ENCODE results near the gene LONP1.

LONP1 gene

DNA sequence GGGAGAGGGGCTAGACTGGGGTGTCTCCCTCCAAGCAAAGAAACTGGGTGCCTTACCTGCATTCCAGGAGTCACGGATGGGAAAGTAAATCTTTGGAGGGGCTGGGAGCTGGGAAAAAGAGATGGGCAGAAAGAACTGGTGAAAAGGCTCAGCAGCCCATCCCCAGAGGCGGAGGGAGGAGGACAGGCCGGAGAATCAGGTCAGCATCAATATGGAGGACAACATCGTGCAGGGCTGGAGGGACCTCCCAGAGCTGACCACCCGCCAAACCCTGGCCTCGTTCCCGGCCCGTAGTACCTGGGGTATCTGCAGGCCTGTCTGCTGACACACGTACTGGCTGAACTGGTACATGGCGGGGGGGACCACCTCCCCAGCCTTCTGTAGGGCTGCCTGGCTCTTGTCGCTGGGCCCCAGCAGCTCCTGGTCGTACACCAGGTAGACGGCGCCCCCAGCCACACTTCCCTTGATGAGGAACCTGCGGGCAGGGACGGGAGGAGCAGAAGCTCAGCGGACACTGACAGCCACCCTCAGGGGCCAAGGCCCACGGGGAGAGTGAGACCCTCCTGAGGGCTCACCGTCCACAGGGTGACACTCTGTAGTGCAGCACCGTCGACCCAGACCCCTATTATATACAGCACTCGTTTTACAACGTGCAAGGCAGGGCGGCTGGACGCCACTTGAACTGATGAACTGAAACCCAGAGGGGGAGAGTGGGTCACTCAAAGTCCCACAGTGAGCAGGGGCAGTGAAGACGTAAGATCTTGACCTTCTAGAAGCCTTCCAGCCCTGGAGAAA, 40.5 kb downstream of the LONP1 start:
- peak overlapping the region; percentile 84 to 93 (median 92) for H3K9ac ChIP-seq
- H3K36me3 ChIP-seq = peaks cover 0 to 36% (median 9%) of the 10 kb centered on the region in 11 experiments; a peak in 10 of 22 replicates
- peak overlapping the region; percentile 81 to 95 (median 90) for H3K4me3 ChIP-seq
- no peaks in the 10 kb centered on the region for H3K9me3 ChIP-seq (replicated peaks in 1 of 11)
- TF ChIP-seq Cebpa-rat (IDR thresholded peaks at IDR 0.05) = no peak
- H3K4me2 ChIP-seq = peak overlapping the region; percentile 85 to 100 (median 94)
- peaks cover 15 to 23% (median 18%) of the 10 kb centered on the region in 10 experiments for H3K4me1 ChIP-seq
- no peaks in the 10 kb centered on the region for H3K27me3 ChIP-seq
- peaks cover 0 to 31% (median 4%) of the 10 kb centered on the region in 11 experiments; a peak in 7 of 22 replicates for H4K20me1 ChIP-seq
- H3K27ac ChIP-seq = peak overlapping the region; percentile 71 to 93 (median 87)

DNA sequence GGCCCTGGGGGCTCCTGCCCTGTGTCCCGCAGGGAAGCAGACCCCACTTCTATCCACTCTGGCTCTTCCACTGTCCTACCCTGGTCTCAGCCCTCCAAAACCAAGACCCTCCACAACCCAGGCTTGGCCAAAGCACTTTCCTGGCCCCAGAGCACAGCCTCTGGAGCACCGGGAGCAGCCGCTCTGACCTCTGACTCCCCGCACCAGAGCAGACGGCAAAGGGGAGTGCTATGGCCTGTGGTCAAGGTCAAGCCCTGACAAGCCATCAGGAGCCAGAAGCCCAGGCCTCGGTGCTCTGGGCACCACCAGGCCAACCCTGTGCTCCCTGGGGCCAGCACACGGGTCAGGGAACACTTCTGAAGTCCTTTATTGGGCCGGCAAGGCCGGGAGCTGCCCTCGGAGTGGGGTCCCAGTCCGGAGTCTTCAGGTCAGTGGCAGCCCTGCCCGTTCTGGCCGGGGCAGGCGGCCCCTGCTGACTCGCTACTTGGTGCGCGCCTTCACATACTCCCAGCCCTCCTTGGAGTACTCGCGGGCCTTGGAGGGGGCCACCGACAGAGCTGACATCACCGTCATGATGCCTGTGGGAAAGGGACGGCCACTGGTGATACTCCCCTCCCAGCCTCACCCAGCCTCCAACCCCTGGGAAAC, 41.8 kb downstream of the LONP1 start:
- no peak overlapping the region for H3K9ac ChIP-seq
- no peak for TF ChIP-seq Cebpa-rat (IDR thresholded peaks at IDR 0.05)
- H3K4me1 ChIP-seq = peaks cover 15 to 23% (median 18%) of the 10 kb centered on the region in 10 experiments
- no peak overlapping the region for H3K4me2 ChIP-seq
- H3K27me3 ChIP-seq = no peaks in the 10 kb centered on the region
- no peaks in the 10 kb centered on the region for H3K9me3 ChIP-seq (replicated peaks in 1 of 11)
- no peak overlapping the region for H3K4me3 ChIP-seq
- H4K20me1 ChIP-seq = peaks cover 0 to 31% (median 4%) of the 10 kb centered on the region in 11 experiments; a peak in 7 of 22 replicates
- no peak overlapping the region for H3K27ac ChIP-seq
- H3K36me3 ChIP-seq = peaks cover 0 to 36% (median 9%) of the 10 kb centered on the region in 11 experiments; a peak in 13 of 22 replicates

DNA sequence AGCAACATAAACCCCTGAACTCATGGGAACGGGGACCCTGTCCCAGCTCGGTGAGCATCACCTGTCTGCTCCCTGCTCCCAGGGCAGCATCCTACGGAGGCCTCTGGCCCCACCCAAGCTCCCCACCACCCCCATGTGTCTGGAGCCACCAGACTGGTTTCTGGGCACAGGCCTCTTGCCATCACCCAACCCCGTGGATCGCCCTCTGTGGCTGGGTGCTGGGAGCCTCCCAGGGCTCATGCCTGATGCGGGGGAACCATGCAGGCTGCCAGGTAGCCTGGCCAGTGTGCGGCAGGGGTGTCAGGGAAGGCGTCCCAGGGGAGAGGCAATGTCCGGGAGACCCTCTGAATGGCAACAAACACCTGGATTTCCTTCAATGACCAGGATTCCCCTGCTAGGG, 42.4 kb downstream of the LONP1 start:
- H3K4me3 ChIP-seq = no peak overlapping the region
- no peak overlapping the region for H3K4me2 ChIP-seq
- no peak overlapping the region for H3K9ac ChIP-seq
- no peak for TF ChIP-seq Cebpa-rat (IDR thresholded peaks at IDR 0.05)
- H3K27ac ChIP-seq = no peak overlapping the region
- no peaks in the 10 kb centered on the region for H3K9me3 ChIP-seq (replicated peaks in 1 of 11)
- H4K20me1 ChIP-seq = peaks cover 0 to 31% (median 4%) of the 10 kb centered on the region in 11 experiments; a peak in 8 of 22 replicates
- no peaks in the 10 kb centered on the region for H3K27me3 ChIP-seq
- peaks cover 15 to 23% (median 18%) of the 10 kb centered on the region in 10 experiments for H3K4me1 ChIP-seq
- peaks cover 6 to 42% (median 15%) of the 10 kb centered on the region in 11 experiments; a peak in 18 of 22 replicates for H3K36me3 ChIP-seq

DNA sequence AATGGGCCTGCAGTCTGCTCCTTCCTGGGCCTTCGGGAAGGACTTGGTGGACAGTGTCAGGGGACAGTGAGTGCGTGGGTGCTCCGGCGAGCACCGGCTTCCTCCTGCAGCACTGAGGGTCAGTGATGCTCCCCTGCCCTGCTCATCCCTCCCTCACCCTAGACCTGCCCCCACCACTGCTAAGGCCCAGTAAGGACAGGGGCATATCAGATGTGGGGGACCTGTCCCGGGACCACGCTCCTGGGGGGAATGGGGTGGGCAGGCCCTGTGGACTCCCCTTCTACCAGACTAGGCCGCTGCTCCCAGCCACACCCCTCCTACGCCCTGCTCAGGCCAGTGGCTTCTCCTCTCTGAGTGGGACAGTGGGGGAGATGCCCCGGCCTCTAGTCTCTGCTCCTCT, 42.8 kb downstream of the LONP1 start:
- Histone ChIP-seq H3K4me1 (peaks cover 15 to 23% (median 18%) of the 10 kb centered on the region in 10 experiments), H3K27ac (no peak overlapping the region), H3K4me2 (no peak overlapping the region), H4K20me1 (peaks cover 0 to 34% (median 5%) of the 10 kb centered on the region in 11 experiments; a peak in 9 of 22 replicates), H3K9ac (no peak overlapping the region), H3K9me3 (replicated peaks in 1 of 11) (no peaks in the 10 kb centered on the region), H3K4me3 (no peak overlapping the region), H3K36me3 (peaks cover 10 to 47% (median 19%) of the 10 kb centered on the region in 11 experiments), H3K27me3 (no peaks in the 10 kb centered on the region)
- TF ChIP-seq Cebpa-rat (IDR thresholded peaks at IDR 0.05) = no peak

DNA sequence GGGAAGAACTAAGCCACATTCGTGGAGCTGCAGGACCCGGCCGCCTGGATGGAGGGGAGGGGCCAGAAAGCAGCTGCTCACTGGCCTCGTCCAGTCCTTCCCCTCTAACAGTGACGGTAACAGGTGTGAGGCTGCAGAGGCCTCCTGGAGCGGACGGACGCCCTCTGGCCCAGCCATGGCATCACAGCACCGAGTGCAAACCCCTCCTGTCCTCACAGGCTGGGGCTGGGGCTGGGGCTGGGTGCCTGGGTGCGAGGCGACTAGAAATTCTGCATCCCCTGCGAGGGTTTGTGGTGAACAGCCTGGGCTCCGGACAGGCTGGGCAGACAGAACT, 43.2 kb downstream of the LONP1 start:
- no peaks in the 10 kb centered on the region for H3K9me3 ChIP-seq (replicated peaks in 1 of 11)

DNA sequence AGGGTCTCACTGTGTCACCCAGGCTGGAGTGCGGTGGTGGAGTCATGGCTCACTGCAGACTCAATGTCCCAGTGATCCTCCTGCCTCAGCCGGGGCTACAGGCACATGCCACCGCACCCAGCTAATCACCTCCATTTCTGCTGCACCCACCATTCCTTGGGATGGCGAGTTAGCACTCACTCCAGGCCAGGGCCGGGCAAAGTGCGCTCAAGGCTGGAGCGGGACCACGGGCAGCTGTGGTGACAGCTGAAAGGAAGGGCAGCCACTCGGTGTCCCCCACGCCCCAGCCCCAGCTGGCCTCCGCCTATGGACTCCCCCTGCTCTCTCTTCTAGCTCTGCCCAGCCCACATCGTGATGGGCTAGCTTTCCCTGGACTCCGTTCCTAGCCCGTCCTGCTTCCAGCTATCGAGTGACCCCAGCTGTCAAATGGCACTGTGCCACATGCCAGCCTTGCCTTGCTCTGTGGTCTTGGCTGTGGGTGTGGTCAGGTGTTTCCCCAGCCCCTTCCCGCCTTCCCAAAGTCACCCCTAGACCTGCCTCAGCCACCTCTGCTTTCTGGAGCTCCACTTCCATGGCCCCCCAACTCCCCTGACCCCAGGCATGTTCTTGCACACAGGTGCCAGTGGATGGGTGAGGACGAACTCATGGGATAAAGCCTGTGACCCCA, 43.7 kb downstream of the LONP1 start:
- Histone ChIP-seq H4K20me1 (peaks cover 0 to 43% (median 14%) of the 10 kb centered on the region in 11 experiments; a peak in 10 of 22 replicates), H3K9ac (no peak overlapping the region), H3K27me3 (no peaks in the 10 kb centered on the region), H3K4me1 (peaks cover 12 to 15% (median 13%) of the 10 kb centered on the region in 10 experiments), H3K4me2 (no peak overlapping the region), H3K4me3 (no peak overlapping the region), H3K9me3 (replicated peaks in 1 of 11) (no peaks in the 10 kb centered on the region), H3K36me3 (peaks cover 18 to 56% (median 28%) of the 10 kb centered on the region in 11 experiments), H3K27ac (no peak overlapping the region)
- no peak for TF ChIP-seq Cebpa-rat (IDR thresholded peaks at IDR 0.05)

More for the DNA sequence above, 43.2 kb downstream of the LONP1 start:
- Histone ChIP-seq H3K9ac (no peak overlapping the region), H3K4me2 (no peak overlapping the region), H3K4me1 (peaks cover 15 to 20% (median 17%) of the 10 kb centered on the region in 10 experiments), H3K27ac (no peak overlapping the region), H3K4me3 (no peak overlapping the region), H3K36me3 (peaks cover 14 to 51% (median 23%) of the 10 kb centered on the region in 11 experiments), H3K27me3 (no peaks in the 10 kb centered on the region), H4K20me1 (peaks cover 0 to 38% (median 9%) of the 10 kb centered on the region in 11 experiments; a peak in 9 of 22 replicates)
- no peak for TF ChIP-seq Cebpa-rat (IDR thresholded peaks at IDR 0.05)

DNA sequence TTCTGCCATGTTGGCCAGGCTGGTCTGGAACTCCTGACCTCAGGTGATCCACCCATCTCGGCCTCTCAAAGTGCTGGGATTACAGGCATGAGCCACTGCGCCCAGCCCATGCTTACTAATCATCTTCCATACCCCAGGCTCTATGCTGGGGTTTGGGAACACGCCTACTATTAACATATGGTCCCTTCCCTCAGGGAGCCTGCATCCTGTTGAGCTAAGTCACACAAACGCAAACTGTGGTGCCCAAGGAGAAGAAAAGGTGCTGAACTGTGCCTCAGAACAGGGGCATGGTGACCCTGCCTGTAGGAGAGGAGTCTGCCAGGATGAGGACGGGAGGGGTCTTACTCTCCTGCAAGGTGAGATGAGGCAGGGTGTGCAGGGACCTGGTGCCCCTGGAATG, 45.2 kb downstream of the LONP1 start:
- Histone ChIP-seq H3K9me3 (replicated peaks in 1 of 11) (no peaks in the 10 kb centered on the region), H3K4me3 (no peak overlapping the region), H3K27ac (no peak overlapping the region), H3K4me1 (peaks cover 7 to 10% (median 9%) of the 10 kb centered on the region in 10 experiments), H3K36me3 (peaks cover 31 to 71% (median 43%) of the 10 kb centered on the region in 11 experiments), H4K20me1 (peaks cover under 1 to 58% (median 24%) of the 10 kb centered on the region in 11 experiments; a peak in 20 of 22 replicates), H3K9ac (no peak overlapping the region), H3K4me2 (no peak overlapping the region), H3K27me3 (no peaks in the 10 kb centered on the region)
- TF ChIP-seq Cebpa-rat (IDR thresholded peaks at IDR 0.05) = no peak

DNA sequence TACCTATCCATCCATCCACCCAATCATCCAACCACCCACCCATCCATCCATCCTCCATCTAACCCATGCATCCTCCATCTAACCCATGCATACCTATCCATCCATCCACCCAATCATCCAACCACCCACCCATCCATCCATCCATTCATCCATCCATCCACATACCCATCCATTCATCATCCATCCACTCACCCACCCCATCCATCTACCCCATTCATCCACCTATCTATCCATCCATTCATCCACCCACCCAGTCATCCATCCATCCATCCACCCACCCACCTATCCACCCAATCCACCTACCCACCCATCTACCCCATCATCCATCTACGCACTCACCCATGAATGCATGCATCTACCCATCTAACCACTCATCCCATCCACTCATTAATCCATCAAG, 46.2 kb downstream of the LONP1 start:
- Histone ChIP-seq H3K27me3 (no peaks in the 10 kb centered on the region), H3K4me1 (no peaks in the 10 kb centered on the region), H3K4me2 (no peak overlapping the region), H3K4me3 (no peak overlapping the region), H4K20me1 (peaks cover 8 to 67% (median 34%) of the 10 kb centered on the region in 11 experiments; a peak in 20 of 22 replicates), H3K9me3 (replicated peaks in 1 of 11) (no peaks in the 10 kb centered on the region), H3K36me3 (peaks cover 40 to 81% (median 53%) of the 10 kb centered on the region in 11 experiments), H3K27ac (no peak overlapping the region), H3K9ac (no peak overlapping the region)
- TF ChIP-seq Cebpa-rat (IDR thresholded peaks at IDR 0.05) = no peak

Data from BLaER1 treated with 17β-estradiol and CSF1 and Interleukin-3, amounts not matched to agents 10 nM and 100 nM (cell line).